ENCODE measurements around the gene MCTP2. TPM values are rescaled to one million over a fixed set of nuclear protein-coding genes. Genes with fewer than 3 reads are reported as not detected.

Gene MCTP2
- total and polyA plus RNA-seq, 2 of the 8 experiments (the other 6 are each of a cell fraction or from before 2014, with no cell fraction given): 3.4 to 4.5 TPM

DNA sequence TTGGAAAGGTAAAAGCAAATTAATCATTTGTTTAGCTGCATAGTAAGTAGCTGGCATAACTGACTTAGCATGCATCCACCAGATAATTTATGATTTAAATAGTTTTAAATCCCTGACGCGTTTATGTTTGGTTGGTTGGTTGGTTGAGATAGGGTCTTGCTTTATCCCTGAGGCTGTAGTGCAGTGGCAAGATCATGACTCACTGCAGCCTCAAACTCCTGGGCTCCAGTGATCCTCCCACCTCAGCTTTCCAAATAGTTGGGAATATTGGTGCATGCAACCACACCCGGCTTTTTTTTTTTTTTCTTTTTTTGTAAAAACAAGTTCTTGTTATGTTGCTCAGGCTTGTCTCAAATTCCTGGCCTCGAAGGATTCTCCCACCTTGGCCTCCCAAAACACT lies 263.4 kb downstream of the MCTP2 start:
- H3K23me2 ChIP-seq (ENCODE audit: low read depth, low read length): no peaks in the 10 kb centered on the region
- no peak overlapping the region for H2AK5ac ChIP-seq (ENCODE audit: low read depth, low read length)
- H3K27me3 ChIP-seq (replicated peaks in 1 of 4; ENCODE audit: control insufficient read depth in 3 of 4, extremely low read depth in 1 of 4, insufficient read depth in 3 of 4, low read length in 3 of 4): no peaks in the 10 kb centered on the region
- H2AFZ ChIP-seq (ENCODE audit: low read length): no peak overlapping the region
- H2BK15ac ChIP-seq (ENCODE audit: low read length): no peak overlapping the region
- no peaks in the 10 kb centered on the region for H3K4me1 ChIP-seq (replicated peaks in 1 of 4; ENCODE audit: control insufficient read depth in 3 of 4, insufficient read depth in 4 of 4, low read length in 3 of 4)
- H4K91ac ChIP-seq (replicated peaks; ENCODE audit: insufficient read length, low read length): no peak overlapping the region
- ChIA-PET POLR2A (ENCODE audit: partially characterized antibody) (no interaction called here), CTCF (ENCODE audit: partially characterized antibody) (no interaction called here)
- no peak overlapping the region for H3K18ac ChIP-seq (ENCODE audit: extremely low read depth, low read length)
- no peak overlapping the region for H3K23ac ChIP-seq (ENCODE audit: insufficient read length)
- no peak for FAIRE-seq
- H3K56ac ChIP-seq (replicated peaks; ENCODE audit: insufficient read length, low read depth, low read length): no peak overlapping the region
- H3K4ac ChIP-seq (replicated peaks; ENCODE audit: insufficient read length, low read depth, low read length): no peak overlapping the region
- no peaks in the 10 kb centered on the region for H4K20me1 ChIP-seq (replicated peaks in 1 of 2; ENCODE audit: control insufficient read depth in 1 of 2, insufficient read depth in 2 of 2, low read length in 2 of 2)
- no peaks in the 10 kb centered on the region for H3K9me3 ChIP-seq (ENCODE audit: insufficient read depth in 2 of 2, low read depth in 1 of 2, low read length in 1 of 2)
- no peaks in the 10 kb centered on the region for H3K36me3 ChIP-seq (ENCODE audit: control insufficient read depth in 2 of 4, insufficient read depth in 4 of 4, low read length in 3 of 4)
- H3K27ac ChIP-seq (ENCODE audit: low read depth, low read length): no peak overlapping the region
- 98% methylated on average over 3 of the region's 4 CpGs; no CpG with 5 or more reads in 1 of the 2 experiments for WGBS, 2 experiments (ENCODE audit: extremely low coverage in 1 of 2, insufficient coverage in 1 of 2, insufficient read length in 1 of 2, insufficient replicate concordance in 2 of 2, low coverage in 1 of 2, low lambda C conversion rate in 2 of 2, missing lambda C conversion rate in 1 of 2)
- H2BK120ac ChIP-seq (replicated peaks; ENCODE audit: low read depth, low read length): no peak overlapping the region
- TF ChIP-seq SUZ12 (IDR thresholded peaks at IDR 0.05; ENCODE audit: low read length): no peak
- no peak for TF ChIP-seq HDAC6 (IDR thresholded peaks at IDR 0.05; ENCODE audit: low read depth, low read length)
- TF ChIP-seq KDM1A (IDR thresholded peaks at IDR 0.05; ENCODE audit: borderline replicate concordance, low read length): no peak
- TF ChIP-seq SP4 (IDR thresholded peaks at IDR 0.05; ENCODE audit: low read length): no peak
- TF ChIP-seq CTBP2 (IDR thresholded peaks at IDR 0.05; ENCODE audit: borderline replicate concordance, insufficient read depth, insufficient read length, low read length): no peak
- no peak for TF ChIP-seq BRCA1 (IDR thresholded peaks at IDR 0.05; ENCODE audit: low read depth, low read length)
- no peak for TF ChIP-seq SIRT6 (IDR thresholded peaks at IDR 0.05; ENCODE audit: low read length)
- TF ChIP-seq E2F6 (IDR thresholded peaks at IDR 0.05): no peak
- H3K9ac ChIP-seq (replicated peaks in 1 of 4; ENCODE audit: extremely low read depth in 1 of 4, low read depth in 3 of 4, low read length in 3 of 4): no peak overlapping the region
- H2BK5ac ChIP-seq (ENCODE audit: low read depth, low read length): no peak overlapping the region
- no peak overlapping the region for H3K4me2 ChIP-seq (ENCODE audit: insufficient read depth in 1 of 2, low read depth in 2 of 2, low read length in 2 of 2)
- H2BK20ac ChIP-seq (ENCODE audit: low read length): no peak overlapping the region
- DNase-seq (ENCODE audit: low read depth in 1 of 2, low spot score in 2 of 2): no peak
- H3K79me1 ChIP-seq (ENCODE audit: low read depth, low read length): no peaks in the 10 kb centered on the region
- no peak overlapping the region for H2BK12ac ChIP-seq (ENCODE audit: low read depth, low read length)
- H4K8ac ChIP-seq (ENCODE audit: extremely low read depth, insufficient read depth, low read length): no peak overlapping the region
- H3K14ac ChIP-seq (ENCODE audit: insufficient read length): no peak overlapping the region
- no peak overlapping the region for H3K4me3 ChIP-seq (ENCODE audit: extremely low read depth in 1 of 4, insufficient read depth in 2 of 4, low read depth in 3 of 4, low read length in 4 of 4)
- H3K79me2 ChIP-seq (ENCODE audit: control insufficient read depth in 1 of 2, insufficient read depth in 2 of 2, low read length in 2 of 2): no peaks in the 10 kb centered on the region
- no peak overlapping the region for H4K5ac ChIP-seq (ENCODE audit: insufficient read length, low read depth, low read length)
